ENCODE measurements around the gene LMTK2.
A peak's percentile ranks its signal among the peaks of the same experiment; 100 is the strongest.

Gene LMTK2

DNA sequence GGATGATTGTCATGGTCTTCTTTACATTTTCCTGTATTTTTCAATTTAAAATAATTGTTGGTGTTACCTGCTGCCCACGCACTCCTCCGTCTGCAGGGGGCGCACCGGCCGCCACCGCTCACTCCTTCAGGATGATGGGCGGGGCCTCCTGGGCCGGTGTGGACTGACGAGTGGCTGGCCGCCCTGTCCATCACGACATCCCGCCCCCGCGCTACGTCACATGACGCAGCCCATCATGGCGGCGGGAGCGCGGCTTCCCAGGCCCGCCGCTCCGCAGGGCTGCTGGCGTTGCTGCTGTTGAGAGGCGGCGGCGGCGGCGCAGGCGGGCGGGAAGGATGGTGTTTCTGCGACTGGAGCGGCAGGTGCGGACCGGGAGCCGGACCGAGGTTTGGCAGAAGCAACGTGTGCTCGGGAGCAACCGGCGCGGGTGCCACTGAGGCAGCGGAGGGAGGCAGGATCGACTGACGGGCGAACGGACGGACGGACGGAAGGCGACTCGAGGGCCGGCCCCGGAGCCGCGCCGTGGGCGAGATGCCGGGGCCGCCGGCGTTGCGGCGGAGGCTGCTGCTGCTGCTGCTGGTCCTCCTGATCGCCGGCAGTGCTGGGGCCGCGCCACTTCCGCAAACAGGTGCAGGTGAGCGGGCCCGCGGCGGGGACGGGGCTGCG, at the start of gene LMTK2:
Gene LMTK2 (plus strand): TSS at position 216 of the 666 bp plus-strand sequence. CDS start 316 bp downstream, at position 532.
- TF ChIP-seq, protein P1, sequence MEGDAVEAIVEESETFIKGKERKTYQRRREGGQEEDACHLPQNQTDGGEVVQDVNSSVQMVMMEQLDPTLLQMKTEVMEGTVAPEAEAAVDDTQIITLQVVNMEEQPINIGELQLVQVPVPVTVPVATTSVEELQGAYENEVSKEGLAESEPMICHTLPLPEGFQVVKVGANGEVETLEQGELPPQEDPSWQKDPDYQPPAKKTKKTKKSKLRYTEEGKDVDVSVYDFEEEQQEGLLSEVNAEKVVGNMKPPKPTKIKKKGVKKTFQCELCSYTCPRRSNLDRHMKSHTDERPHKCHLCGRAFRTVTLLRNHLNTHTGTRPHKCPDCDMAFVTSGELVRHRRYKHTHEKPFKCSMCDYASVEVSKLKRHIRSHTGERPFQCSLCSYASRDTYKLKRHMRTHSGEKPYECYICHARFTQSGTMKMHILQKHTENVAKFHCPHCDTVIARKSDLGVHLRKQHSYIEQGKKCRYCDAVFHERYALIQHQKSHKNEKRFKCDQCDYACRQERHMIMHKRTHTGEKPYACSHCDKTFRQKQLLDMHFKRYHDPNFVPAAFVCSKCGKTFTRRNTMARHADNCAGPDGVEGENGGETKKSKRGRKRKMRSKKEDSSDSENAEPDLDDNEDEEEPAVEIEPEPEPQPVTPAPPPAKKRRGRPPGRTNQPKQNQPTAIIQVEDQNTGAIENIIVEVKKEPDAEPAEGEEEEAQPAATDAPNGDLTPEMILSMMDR (conservative IDR thresholded peaks at IDR 0.05), result peak; percentile 100
- TF ChIP-seq ZFX (IDR thresholded peaks at IDR 0.05), result peak; percentile 74; the same call in 1 of the 2 replicates
- H3K27ac ChIP-seq, result peak within 1 kb of the TSS; percentile 76

DNA sequence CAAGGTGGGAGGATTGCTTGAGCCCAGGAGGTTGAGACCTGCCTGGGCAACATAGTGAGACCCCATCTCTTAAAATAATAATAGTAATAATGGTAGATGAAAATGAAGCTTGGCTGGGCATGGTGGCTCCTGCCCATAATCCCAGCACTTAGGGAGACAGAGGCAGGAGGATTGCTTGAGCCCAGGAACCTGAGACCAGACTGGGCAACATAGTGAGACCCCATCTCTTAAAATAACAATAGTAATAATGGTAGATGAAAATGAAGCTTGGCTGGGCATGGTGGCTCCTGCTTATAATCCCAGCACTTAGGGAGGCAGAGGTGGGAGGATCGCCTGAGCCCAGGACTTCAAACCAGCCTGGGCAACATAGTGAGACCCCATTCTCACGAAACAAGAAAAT, 49.5 kb upstream of the LMTK2 start:
- no peak overlapping the region for H3K27ac ChIP-seq
- TF ChIP-seq ZFX (IDR thresholded peaks at IDR 0.05), result no peak
- TF ChIP-seq, protein P1 (conservative IDR thresholded peaks at IDR 0.05), result no peak

DNA sequence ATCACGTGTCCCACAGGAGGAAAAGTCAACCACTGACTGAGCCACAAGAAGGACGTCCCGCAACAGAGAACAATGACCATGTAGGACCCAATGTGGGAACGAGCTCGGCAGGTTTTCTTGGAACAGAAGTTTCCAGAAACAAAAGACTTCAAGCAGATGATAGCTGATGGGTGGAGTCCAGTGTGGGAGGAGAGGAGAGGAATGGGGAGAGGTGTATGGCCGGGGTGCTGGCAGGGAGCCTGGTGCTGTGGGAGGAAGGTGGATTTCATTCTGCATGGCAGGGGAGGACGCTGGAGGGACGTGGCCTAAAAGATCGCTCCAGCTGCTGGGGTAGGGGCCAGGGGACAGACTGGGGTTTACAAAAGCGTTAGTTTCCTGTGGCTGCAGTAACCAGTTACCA, 48.5 kb upstream of the LMTK2 start:
- no peak overlapping the region for H3K27ac ChIP-seq
- TF ChIP-seq, protein P1 (conservative IDR thresholded peaks at IDR 0.05), result no peak
- TF ChIP-seq ZFX (IDR thresholded peaks at IDR 0.05), result no peak

DNA sequence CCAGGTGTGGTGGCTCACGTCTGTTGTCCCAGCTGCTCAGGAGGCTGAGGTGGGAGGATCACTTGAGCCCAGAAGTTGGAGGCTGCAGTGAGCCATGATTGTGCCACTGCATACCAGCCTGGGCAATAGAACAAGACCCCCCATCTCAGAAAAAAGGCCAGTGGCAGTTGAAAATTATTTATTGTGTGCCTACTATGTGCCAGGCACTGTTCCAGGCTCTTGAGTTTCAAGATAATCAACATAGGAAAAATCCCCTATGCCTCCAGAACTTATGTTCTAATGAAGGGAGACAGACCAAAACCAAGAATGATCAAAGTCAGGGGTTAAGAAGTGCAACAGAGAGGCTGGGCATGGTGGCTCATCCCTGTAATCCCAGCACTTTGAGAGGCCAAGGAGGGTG, 42.4 kb upstream of the LMTK2 start:
- no peak for TF ChIP-seq ZFX (IDR thresholded peaks at IDR 0.05)
- TF ChIP-seq, protein P1 (conservative IDR thresholded peaks at IDR 0.05), result no peak
- no peak overlapping the region for H3K27ac ChIP-seq

DNA sequence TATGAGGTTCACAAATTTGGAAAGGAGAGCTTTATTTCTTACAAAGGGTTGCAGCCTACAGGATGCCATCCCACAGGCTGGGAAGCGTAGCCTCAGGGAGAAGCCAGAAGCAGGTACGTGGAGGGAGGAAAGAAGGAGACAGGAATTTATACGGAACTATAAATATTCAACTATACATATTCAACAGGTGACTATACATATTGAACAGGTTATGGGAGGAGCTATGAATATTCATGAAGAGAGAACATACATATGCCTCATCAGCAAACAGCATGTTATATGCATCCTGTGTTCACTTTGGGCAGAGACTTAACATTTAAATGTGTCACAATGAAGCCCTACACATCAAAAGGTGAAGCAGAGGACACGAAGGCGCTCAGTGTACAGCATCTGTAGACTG, 40.5 kb upstream of the LMTK2 start:
- no peak overlapping the region for H3K27ac ChIP-seq
- TF ChIP-seq, protein P1 (conservative IDR thresholded peaks at IDR 0.05), result no peak
- TF ChIP-seq ZFX (IDR thresholded peaks at IDR 0.05), result no peak

DNA sequence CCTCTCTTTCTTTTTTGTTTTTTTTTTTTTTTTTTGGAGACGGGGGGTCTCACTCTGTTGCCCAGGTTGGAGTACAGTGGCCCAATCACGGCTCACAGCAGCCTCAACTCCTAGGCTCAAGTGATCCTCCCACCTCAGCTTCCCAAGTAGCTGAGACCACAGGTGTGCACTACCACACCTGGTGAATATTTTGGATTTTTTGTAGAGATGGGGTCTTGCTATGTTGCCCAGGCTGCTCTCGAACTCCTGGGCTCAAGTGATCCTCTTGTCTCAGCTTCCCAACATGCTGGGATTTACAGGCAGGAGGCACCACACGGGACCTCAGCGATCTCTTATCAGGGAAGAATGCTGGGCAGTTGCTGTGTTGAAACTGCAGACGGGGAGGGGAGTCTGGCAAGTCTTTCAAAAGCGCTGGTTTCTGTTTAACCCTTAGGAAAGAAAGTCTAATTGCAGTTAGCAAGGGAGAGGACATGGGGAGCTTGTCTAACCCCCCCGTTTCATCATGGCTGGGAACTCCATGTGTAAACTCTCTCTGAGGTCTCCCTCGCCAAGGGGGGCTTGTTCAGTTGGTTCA, 39.6 kb upstream of the LMTK2 start:
- TF ChIP-seq ZFX (IDR thresholded peaks at IDR 0.05), result no peak
- TF ChIP-seq, protein P1 (conservative IDR thresholded peaks at IDR 0.05), result no peak
- no peak overlapping the region for H3K27ac ChIP-seq

DNA sequence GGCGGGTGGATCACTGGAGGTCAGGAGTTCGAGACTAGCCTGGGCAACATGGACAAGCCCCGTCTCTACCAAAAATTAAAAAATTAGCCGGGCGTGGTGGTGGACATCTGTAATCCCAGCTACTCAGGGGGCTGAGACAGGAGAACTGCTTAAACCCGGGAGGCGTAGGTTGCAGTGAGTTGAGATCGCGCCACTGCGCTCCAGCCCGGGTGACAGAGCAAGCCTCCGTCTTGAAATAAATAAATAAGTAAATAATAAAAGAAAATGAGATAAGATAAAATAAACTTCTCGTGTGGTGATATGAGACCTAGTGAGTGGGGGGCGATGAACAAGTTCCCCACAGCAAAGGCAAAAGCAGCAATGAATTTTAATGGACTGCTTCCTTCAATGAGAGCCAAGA, 33.6 kb upstream of the LMTK2 start:
- H3K27ac ChIP-seq, result no peak overlapping the region
- TF ChIP-seq ZFX (IDR thresholded peaks at IDR 0.05), result no peak
- TF ChIP-seq, protein P1 (conservative IDR thresholded peaks at IDR 0.05), result no peak

Data from C4-2B (cell line).